Activated naive CD8-positive, alpha-beta T cell treated with anti-CD3 and anti-CD28 coated beads for 36 hours (primary cell): Measurements from ENCODE around the gene ZNF32. TPM values are rescaled to one million over a fixed set of nuclear protein-coding genes. Genes with fewer than 3 reads are reported as not detected.
"Not testable (repeated sequence)": the region's sequence is repeated elsewhere in the genome, so short reads cannot be mapped to it uniquely, and the experiment has no call there.

Experiments
- DNase-seq: peaks from one replicate; pipeline ENCODE4 v3.0.0; 2021
- H3K27ac Mint-ChIP-seq: one replicate; pipeline ENCODE4 v1.8.0; 2022; ENCODE audit warnings: mild to moderate bottlenecking, moderate library complexity, mixed read lengths
- H3K27me3 Mint-ChIP-seq: one replicate; pipeline ENCODE4 v1.8.0; 2022; ENCODE audit warnings: mild to moderate bottlenecking, mixed read lengths
- H3K36me3 Mint-ChIP-seq: one replicate; pipeline ENCODE4 v1.8.0; 2021; ENCODE audit warnings: mild to moderate bottlenecking, mixed read lengths
- H3K4me1 Mint-ChIP-seq: one replicate; pipeline ENCODE4 v1.8.0; 2021; ENCODE audit warnings: mixed read lengths
- H3K4me3 Mint-ChIP-seq: one replicate; pipeline ENCODE4 v1.8.0; 2022; ENCODE audit warnings: mild to moderate bottlenecking, moderate library complexity, mixed read lengths
- H3K9me3 Mint-ChIP-seq: one replicate; pipeline ENCODE4 v1.8.0; 2022; ENCODE audit warnings: mixed read lengths
- total RNA-seq, 2 experiments: library from RNA; stranded (reverse); gene quantifications; one replicate each; pipeline ENCODE4 v1.2.3, GENCODE V29; 2021

Gene ZNF32
- total RNA-seq, 2 experiments from 2014 or later, result 12.2 to 13.9 TPM

DNA sequence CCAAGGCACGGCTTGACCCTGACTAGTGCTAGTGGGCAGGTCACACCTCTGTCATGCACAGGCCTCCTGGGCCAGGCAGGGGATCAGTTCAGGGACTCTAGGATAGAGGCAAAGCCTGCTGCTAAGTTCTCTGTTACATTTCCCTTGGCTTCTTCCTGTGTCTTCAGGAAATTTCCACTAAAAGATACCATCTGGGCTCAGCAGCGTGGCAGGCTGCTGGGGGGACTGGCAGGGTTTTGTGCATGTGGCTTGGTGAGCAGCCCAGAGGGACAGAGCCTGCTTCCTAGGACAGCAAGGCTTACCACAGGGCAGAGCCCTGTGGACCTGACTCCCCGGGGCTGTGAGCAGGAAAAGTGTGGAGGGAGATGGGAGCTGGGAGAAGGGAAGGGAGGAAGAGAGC is 20.7 kb upstream of the ZNF32 start:
- peaks cover 49% of the 10 kb centered on the region for H3K27me3 Mint-ChIP-seq
- H3K4me1 Mint-ChIP-seq, result peaks cover 8% of the 10 kb centered on the region
- H3K4me3 Mint-ChIP-seq, result no peak overlapping the region
- no peak overlapping the region for H3K27ac Mint-ChIP-seq
- no peaks in the 10 kb centered on the region for H3K9me3 Mint-ChIP-seq
- DNase-seq, result no peak
- H3K36me3 Mint-ChIP-seq, result no peaks in the 10 kb centered on the region

DNA sequence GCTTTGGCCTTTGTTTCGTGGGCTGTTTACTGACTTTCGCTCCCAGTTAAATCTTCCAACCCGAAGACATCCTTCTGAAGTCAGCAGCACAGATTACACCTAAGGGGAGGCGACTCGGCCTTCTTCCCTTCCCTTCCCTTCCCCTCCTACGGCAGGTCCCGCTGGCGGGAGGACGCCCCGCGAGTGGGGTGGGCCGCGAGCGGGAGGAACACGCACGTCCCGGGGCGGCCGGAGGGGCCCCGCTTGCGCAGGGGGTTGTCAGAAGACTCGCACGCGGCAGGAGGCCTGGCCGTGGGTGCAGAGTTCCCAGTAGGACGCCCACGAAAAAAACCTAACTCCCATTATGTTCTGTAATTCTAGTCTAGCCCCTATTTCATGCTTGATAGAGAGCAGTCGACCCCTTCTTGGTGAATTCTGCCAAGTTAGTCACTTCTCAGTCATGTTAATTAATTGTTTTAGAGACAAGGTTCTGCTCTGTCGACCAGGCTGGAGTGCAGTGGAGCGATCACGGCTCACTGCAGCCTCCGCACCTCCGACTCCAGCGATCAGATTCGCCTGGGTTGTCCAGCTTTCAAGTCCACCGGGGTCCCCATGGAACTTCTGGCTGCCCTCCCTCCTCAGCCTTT is 19.2 kb upstream of the ZNF32 start:
- Mint-ChIP-seq H3K9me3 (peaks cover 3% of the 10 kb centered on the region), H3K4me3 (no peak overlapping the region), H3K4me1 (peaks cover 8% of the 10 kb centered on the region), H3K27me3 (peaks cover 49% of the 10 kb centered on the region), H3K36me3 (no peaks in the 10 kb centered on the region), H3K27ac (no peak overlapping the region)
- DNase-seq, result no peak

- peaks cover 49% of the 10 kb centered on the region for H3K27me3 Mint-ChIP-seq
- H3K9me3 Mint-ChIP-seq, result peaks cover 4% of the 10 kb centered on the region
- peak; percentile 15 for DNase-seq
- H3K4me3 Mint-ChIP-seq, result peak overlapping the region; percentile 52
- H3K36me3 Mint-ChIP-seq, result no peaks in the 10 kb centered on the region
- H3K27ac Mint-ChIP-seq, result no peak overlapping the region
- H3K4me1 Mint-ChIP-seq, result peaks cover 8% of the 10 kb centered on the region
These were observed 18.6 kb upstream of the ZNF32 start for GRCh38 chr10:43667317-43667731.

GRCh38 chr10:43666552-43666951 is 17.9 kb upstream of the ZNF32 start:
- Mint-ChIP-seq H3K9me3 (peaks cover 5% of the 10 kb centered on the region), H3K36me3 (no peaks in the 10 kb centered on the region), H3K4me1 (peaks cover 6% of the 10 kb centered on the region), H3K4me3 (no peak overlapping the region), H3K27me3 (peaks cover 46% of the 10 kb centered on the region), H3K27ac (no peak overlapping the region)
- no peak for DNase-seq

DNA sequence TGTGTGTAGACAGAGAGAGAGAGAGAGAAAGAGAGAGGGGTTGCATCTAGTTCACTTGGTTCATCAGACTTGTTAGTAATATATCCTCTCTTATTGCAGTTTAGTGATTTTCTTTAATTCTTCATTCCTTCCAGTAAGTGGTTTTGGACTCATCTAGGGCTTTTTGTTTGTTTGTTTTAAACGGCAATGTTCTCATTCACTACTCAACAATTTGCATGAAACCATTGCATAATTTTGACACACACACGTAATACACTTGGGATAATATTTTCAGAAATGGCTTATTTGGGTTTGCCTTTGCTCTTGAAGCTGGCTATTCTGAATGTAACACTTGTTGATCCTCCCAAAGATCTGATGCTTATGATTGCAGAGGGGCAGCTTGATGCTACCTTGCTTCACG is 16.4 kb upstream of the ZNF32 start:
- H3K4me1 Mint-ChIP-seq, result peaks cover 5% of the 10 kb centered on the region
- H3K4me3 Mint-ChIP-seq, result no peak overlapping the region
- no peak for DNase-seq
- H3K27ac Mint-ChIP-seq, result no peak overlapping the region
- H3K36me3 Mint-ChIP-seq, result no peaks in the 10 kb centered on the region
- peaks cover 34% of the 10 kb centered on the region for H3K27me3 Mint-ChIP-seq
- peaks cover 5% of the 10 kb centered on the region for H3K9me3 Mint-ChIP-seq

DNA sequence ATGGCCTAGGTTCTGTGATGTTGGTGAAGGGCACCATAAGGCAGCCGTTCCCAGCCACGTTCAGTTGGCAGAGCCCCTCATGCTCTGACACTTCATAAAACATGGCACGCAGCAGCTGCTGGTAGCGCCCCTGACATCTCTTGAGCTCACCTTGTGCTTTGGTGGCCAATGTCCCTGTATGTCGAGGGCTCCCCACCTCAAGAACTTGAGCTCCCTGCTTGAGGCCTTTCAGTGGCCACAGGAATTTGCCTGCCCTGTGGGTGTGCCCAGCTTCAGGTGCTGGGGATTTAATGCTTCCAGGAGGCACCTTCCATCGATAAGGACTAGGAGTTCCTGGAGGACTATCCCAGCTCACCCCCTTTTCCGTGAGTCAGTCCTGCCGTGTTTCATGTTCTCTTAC is 9.5 kb upstream of the ZNF32 start:
- Mint-ChIP-seq H3K27ac (no peak overlapping the region), H3K9me3 (peaks cover 4% of the 10 kb centered on the region), H3K4me3 (no peak overlapping the region), H3K27me3 (peaks cover 13% of the 10 kb centered on the region), H3K4me1 (no peaks in the 10 kb centered on the region), H3K36me3 (no peaks in the 10 kb centered on the region)
- DNase-seq, result no peak

GRCh38 chr10:43655311-43655710 is 6.6 kb upstream of the ZNF32 start:
- H3K4me1 Mint-ChIP-seq, result no peaks in the 10 kb centered on the region
- peaks cover 20% of the 10 kb centered on the region for H3K27me3 Mint-ChIP-seq
- no peaks in the 10 kb centered on the region for H3K9me3 Mint-ChIP-seq
- no peak overlapping the region for H3K4me3 Mint-ChIP-seq
- no peak for DNase-seq
- no peak overlapping the region for H3K27ac Mint-ChIP-seq
- H3K36me3 Mint-ChIP-seq, result no peaks in the 10 kb centered on the region

DNA sequence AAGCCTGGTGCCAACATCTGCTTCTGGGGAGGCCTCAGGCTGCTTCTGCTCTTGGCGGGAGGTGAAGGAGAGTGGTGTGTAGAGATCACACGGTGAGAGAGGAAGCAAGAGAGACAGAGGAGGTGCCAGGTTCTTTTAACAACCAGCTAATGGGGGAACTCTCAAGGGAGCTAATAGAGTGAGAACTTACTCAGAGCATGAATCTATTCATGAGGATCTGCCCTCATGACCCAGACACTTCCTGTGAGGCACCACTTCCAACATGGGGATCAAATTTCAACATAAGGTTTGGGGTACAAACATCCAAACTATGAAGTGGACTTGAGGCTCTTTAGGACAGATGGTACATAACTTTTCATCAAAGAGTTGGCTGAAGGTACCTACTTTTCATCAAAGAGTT is 5.1 kb upstream of the ZNF32 start:
- DNase-seq, result no peak
- peaks cover 7% of the 10 kb centered on the region for H3K4me1 Mint-ChIP-seq
- H3K27ac Mint-ChIP-seq, result no peak overlapping the region
- peaks cover 4% of the 10 kb centered on the region for H3K36me3 Mint-ChIP-seq
- no peak overlapping the region for H3K4me3 Mint-ChIP-seq
- no peaks in the 10 kb centered on the region for H3K9me3 Mint-ChIP-seq
- peaks cover 25% of the 10 kb centered on the region for H3K27me3 Mint-ChIP-seq

GRCh38 chr10:43649185-43649523 is 473 bp upstream of the ZNF32 start:
- peak overlapping the region; percentile 79 for H3K27ac Mint-ChIP-seq
- peaks cover 39% of the 10 kb centered on the region for H3K36me3 Mint-ChIP-seq
- peaks cover 13% of the 10 kb centered on the region for H3K4me1 Mint-ChIP-seq
- peaks cover 18% of the 10 kb centered on the region for H3K27me3 Mint-ChIP-seq
- no peak for DNase-seq
- peaks cover 24% of the 10 kb centered on the region for H3K9me3 Mint-ChIP-seq
- peak overlapping the region; percentile 90 for H3K4me3 Mint-ChIP-seq

DNA sequence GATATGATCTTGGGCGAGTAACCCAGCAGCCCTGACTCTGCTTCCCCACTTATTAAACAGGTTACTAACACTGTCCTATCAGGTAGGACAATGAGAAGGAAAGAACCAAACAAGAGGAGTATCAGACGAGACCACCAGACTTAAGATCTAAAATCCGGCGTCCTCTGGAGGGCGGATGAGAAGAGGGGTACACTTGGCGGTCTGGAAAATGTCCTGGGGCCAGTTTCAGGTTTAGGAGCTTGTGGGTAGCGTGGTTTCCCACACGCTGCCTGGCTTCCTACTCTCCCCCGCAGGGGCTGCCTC is 635 bp downstream of the ZNF32 start:
- peaks cover 50% of the 10 kb centered on the region for H3K36me3 Mint-ChIP-seq
- peaks cover 12% of the 10 kb centered on the region for H3K27me3 Mint-ChIP-seq
- peak overlapping the region; percentile 78 for H3K27ac Mint-ChIP-seq
- peaks cover 29% of the 10 kb centered on the region for H3K9me3 Mint-ChIP-seq
- H3K4me1 Mint-ChIP-seq, result peaks cover 13% of the 10 kb centered on the region
- H3K4me3 Mint-ChIP-seq, result peak overlapping the region; percentile 85
- DNase-seq, result no peak

- Mint-ChIP-seq H3K36me3 (peaks cover 54% of the 10 kb centered on the region), H3K9me3 (peaks cover 30% of the 10 kb centered on the region), H3K4me1 (peaks cover 13% of the 10 kb centered on the region), H3K4me3 (peak overlapping the region; percentile 85), H3K27ac (peak overlapping the region; percentile 78), H3K27me3 (peaks cover 9% of the 10 kb centered on the region)
- DNase-seq, result no peak
These were observed 1.1 kb downstream of the ZNF32 start for GRCh38 chr10:43647576-43647975.

- Mint-ChIP-seq H3K27me3 (peaks cover 9% of the 10 kb centered on the region), H3K4me1 (peaks cover 13% of the 10 kb centered on the region), H3K36me3 (peaks cover 61% of the 10 kb centered on the region), H3K4me3 (no peak overlapping the region), H3K9me3 (peaks cover 30% of the 10 kb centered on the region), H3K27ac (no peak overlapping the region)
- DNase-seq, result no peak
These were observed 2.8 kb downstream of the ZNF32 start for GRCh38 chr10:43645866-43646265.

GRCh38 chr10:43644252-43644651 is 4.4 kb downstream of the ZNF32 start:
- DNase-seq, result no peak
- no peak overlapping the region for H3K27ac Mint-ChIP-seq
- H3K9me3 Mint-ChIP-seq, result peaks cover 34% of the 10 kb centered on the region
- H3K27me3 Mint-ChIP-seq, result peaks cover 4% of the 10 kb centered on the region
- H3K4me1 Mint-ChIP-seq, result peaks cover 11% of the 10 kb centered on the region
- no peak overlapping the region for H3K4me3 Mint-ChIP-seq
- peaks cover 63% of the 10 kb centered on the region for H3K36me3 Mint-ChIP-seq

- Mint-ChIP-seq H3K36me3 (peaks cover 43% of the 10 kb centered on the region), H3K9me3 (peaks cover 35% of the 10 kb centered on the region), H3K27ac (no peak overlapping the region), H3K4me3 (no peak overlapping the region), H3K27me3 (no peaks in the 10 kb centered on the region), H3K4me1 (no peaks in the 10 kb centered on the region)
- no peak for DNase-seq
These were observed 8.1 kb downstream of the ZNF32 start for GRCh38 chr10:43640603-43641002.

DNA sequence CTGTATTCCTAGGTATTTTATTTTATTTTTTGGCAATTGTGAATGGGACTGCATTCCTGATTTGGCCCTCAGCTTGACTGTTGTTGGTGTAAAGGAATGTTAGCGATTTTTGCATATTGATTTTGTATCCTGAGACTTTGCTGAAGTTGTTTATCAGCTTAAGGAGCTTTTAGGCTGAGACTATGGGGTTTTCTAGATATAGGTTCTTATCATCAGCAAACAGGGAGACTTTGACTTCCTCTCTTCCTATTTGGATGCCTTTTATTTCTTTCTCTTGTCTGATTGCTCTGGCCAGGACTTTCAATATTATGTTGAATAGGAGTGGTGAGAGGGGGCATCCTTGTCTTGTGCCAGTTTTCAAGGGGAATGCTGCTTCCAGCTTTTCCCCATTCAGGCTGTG is 12.9 kb downstream of the ZNF32 start:
- H3K27ac Mint-ChIP-seq, H3K4me1 Mint-ChIP-seq, DNase-seq, H3K27me3 Mint-ChIP-seq, H3K4me3 Mint-ChIP-seq, H3K36me3 Mint-ChIP-seq: not testable (repeated sequence)
- H3K9me3 Mint-ChIP-seq, result peaks cover 37% of the 10 kb centered on the region

DNA sequence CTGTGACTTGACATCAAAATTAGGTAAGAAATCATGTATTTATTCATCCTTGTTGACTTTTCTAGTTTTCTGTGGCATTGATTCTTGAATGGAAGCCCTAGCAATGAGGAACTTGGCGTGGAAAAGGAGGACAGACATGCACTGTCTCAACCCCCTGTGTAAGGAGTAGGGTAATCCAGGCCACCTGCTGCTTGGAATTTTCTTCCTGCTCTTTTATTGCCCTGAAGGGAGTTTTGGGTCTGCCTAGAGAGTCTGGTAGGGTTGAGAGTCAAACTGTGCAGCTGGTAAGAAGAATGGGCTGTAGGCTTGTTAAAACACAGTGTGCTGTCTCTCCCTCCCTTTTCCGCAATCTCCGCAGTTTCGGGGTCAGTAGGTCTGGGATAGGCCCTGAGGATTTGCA is 19.7 kb downstream of the ZNF32 start:
- peaks cover 15% of the 10 kb centered on the region for H3K9me3 Mint-ChIP-seq
- DNase-seq, result no peak
- H3K27me3 Mint-ChIP-seq, result no peaks in the 10 kb centered on the region
- H3K27ac Mint-ChIP-seq, result no peak overlapping the region
- no peaks in the 10 kb centered on the region for H3K4me1 Mint-ChIP-seq
- no peaks in the 10 kb centered on the region for H3K36me3 Mint-ChIP-seq
- H3K4me3 Mint-ChIP-seq, result no peak overlapping the region

- Mint-ChIP-seq H3K36me3 (peaks cover 9% of the 10 kb centered on the region), H3K27ac (no peak overlapping the region), H3K9me3 (peaks cover 18% of the 10 kb centered on the region)
These were observed 20.7 kb downstream of the ZNF32 start for GRCh38 chr10:43627942-43628341.

More at GRCh38 chr10:43627942-43628341, 20.7 kb downstream of the ZNF32 start:
- DNase-seq, result no peak
- Mint-ChIP-seq H3K4me1 (peaks cover 6% of the 10 kb centered on the region), H3K4me3 (no peak overlapping the region), H3K27me3 (no peaks in the 10 kb centered on the region)
